Measurements from ENCODE around the gene SLC6A8.

- TF ChIP-seq CTCF (IDR thresholded peaks at IDR 0.05) (no peak), POLR2A (IDR thresholded peaks at IDR 0.05) (no peak)
Measured at GRCh38 chrX:153700376-153700945, 12.7 kb downstream of the SLC6A8 start.
